Right hindlimb (tissue), 1 donor: ENCODE data around the gene SYNDIG1.
"Not testable (repeated sequence)": the region's sequence is repeated elsewhere in the genome, so short reads cannot be mapped to it uniquely, and the experiment has no call there.

Source experiments
- DNase-seq: peaks from one replicate; pipeline ENCODE4 v3.0.0-alpha.2; 2018

Gene SYNDIG1

GRCh38 chr20:24493661-24494459 lies 24.4 kb downstream of the SYNDIG1 start:
- no peak for DNase-seq

GRCh38 chr20:24494460-24494920 lies 25.1 kb downstream of the SYNDIG1 start:
- DNase-seq = no peak

- no peak for DNase-seq
Observed at GRCh38 chr20:24495266-24495665, 25.8 kb downstream of the SYNDIG1 start.

GRCh38 chr20:24497851-24498250 lies 28.4 kb downstream of the SYNDIG1 start:
- DNase-seq = no peak

GRCh38 chr20:24498641-24499040 lies 29.2 kb downstream of the SYNDIG1 start:
- no peak for DNase-seq

GRCh38 chr20:24499472-24499871 lies 30.0 kb downstream of the SYNDIG1 start:
- DNase-seq = no peak

GRCh38 chr20:24501764-24502556 lies 32.5 kb downstream of the SYNDIG1 start:
- no peak for DNase-seq

- DNase-seq = no peak
Observed at GRCh38 chr20:24502661-24503060, 33.2 kb downstream of the SYNDIG1 start.

- no peak for DNase-seq
Observed at GRCh38 chr20:24503352-24503931, 34.0 kb downstream of the SYNDIG1 start.

GRCh38 chr20:24504331-24505285 lies 35.2 kb downstream of the SYNDIG1 start:
- DNase-seq = no peak

GRCh38 chr20:24506146-24506545 lies 36.7 kb downstream of the SYNDIG1 start:
- no peak for DNase-seq

GRCh38 chr20:24506696-24507095 lies 37.3 kb downstream of the SYNDIG1 start:
- DNase-seq = no peak

- no peak for DNase-seq
Observed at GRCh38 chr20:24507182-24507853, 37.9 kb downstream of the SYNDIG1 start.

- not testable (repeated sequence) for DNase-seq
Observed at GRCh38 chr20:24512441-24512840, 43.0 kb downstream of the SYNDIG1 start.

GRCh38 chr20:24518515-24518914 lies 49.1 kb downstream of the SYNDIG1 start:
- no peak for DNase-seq

GRCh38 chr20:24519476-24519875 lies 50.0 kb downstream of the SYNDIG1 start:
- DNase-seq = no peak

GRCh38 chr20:24521032-24521431 lies 51.6 kb downstream of the SYNDIG1 start:
- DNase-seq = no peak

GRCh38 chr20:24522452-24523330 lies 53.3 kb downstream of the SYNDIG1 start:
- no peak for DNase-seq

- no peak for DNase-seq
Observed at GRCh38 chr20:24523661-24524060, 54.2 kb downstream of the SYNDIG1 start.

GRCh38 chr20:24528583-24529368 lies 59.3 kb downstream of the SYNDIG1 start:
- DNase-seq = no peak
